ENCODE data around the gene SRPK3.

DNA sequence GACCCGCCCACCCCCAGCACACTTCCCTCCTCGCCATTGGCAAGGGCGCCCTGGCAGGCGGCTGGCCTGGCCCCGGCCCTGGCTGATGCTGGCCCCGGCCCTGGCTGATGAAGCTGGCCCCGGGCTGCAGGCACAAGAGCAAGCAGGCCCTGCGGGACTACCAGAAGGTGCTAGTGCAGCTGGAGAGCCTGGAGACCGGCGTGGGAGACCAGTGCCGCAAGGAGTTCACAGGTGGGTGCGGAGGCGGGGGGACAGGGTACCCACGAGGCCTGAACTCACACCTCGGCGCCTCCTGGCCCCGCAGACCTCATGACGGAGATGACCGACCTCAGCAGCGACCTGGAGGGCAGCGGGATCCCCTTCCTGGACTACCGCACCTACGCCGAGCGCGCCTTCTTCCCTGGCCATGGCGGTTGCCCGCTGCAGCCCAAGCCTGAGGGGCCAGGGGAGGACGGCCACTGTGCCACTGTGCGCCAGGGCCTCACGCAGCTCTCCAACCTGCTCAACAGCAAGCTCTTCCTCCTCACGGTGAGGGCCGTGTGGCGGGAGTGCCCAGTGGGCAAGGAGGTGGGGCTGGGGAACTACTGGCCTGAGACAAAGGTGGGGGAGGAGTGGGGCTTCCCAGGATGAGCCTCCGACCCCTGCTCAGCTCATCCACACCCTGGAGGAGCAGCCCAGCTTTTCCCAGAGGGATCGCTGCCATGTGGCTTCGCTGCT, 6.1 kb upstream of the SRPK3 start:
- no peak for TF ChIP-seq CTCF (IDR thresholded peaks at IDR 0.05)
- TF ChIP-seq TCF7L2 (IDR thresholded peaks at IDR 0.05; ENCODE audit: low read depth, low read length): no peak

Data from Panc1 (cell line).